GM18861 (cell line): Measurements from ENCODE around the gene TNS3.

Experiments used
- ATAC-seq: cut with Tn5 transposase; IDR thresholded peaks from one replicate; pipeline ENCODE4 v1.9.1; 2021; ENCODE audit not compliant: unreplicated experiment

Gene TNS3

GRCh38 chr7:47490501-47491265 lies 91.2 kb downstream of the TNS3 start:
- no peak for ATAC-seq

- no peak for ATAC-seq
These were observed 92.3 kb downstream of the TNS3 start for GRCh38 chr7:47489624-47490023.

GRCh38 chr7:47488969-47489342 lies 93.0 kb downstream of the TNS3 start:
- no peak for ATAC-seq

GRCh38 chr7:47488201-47488968 lies 93.5 kb downstream of the TNS3 start:
- ATAC-seq, result no peak

- ATAC-seq, result no peak
These were observed 96.1 kb downstream of the TNS3 start for GRCh38 chr7:47485640-47486435.

GRCh38 chr7:47484923-47485639 lies 96.8 kb downstream of the TNS3 start:
- ATAC-seq, result no peak

- no peak for ATAC-seq
These were observed 97.5 kb downstream of the TNS3 start for GRCh38 chr7:47484457-47484856.

GRCh38 chr7:47483604-47484273 lies 98.2 kb downstream of the TNS3 start:
- ATAC-seq, result no peak

- no peak for ATAC-seq
These were observed 99.7 kb downstream of the TNS3 start for GRCh38 chr7:47482013-47482875.

GRCh38 chr7:47481541-47482012 lies 100.3 kb downstream of the TNS3 start:
- ATAC-seq, result no peak

- peak; percentile 75 for ATAC-seq
These were observed 101.1 kb downstream of the TNS3 start for GRCh38 chr7:47480576-47481538.

GRCh38 chr7:47479821-47480575 lies 101.9 kb downstream of the TNS3 start:
- ATAC-seq, result no peak

GRCh38 chr7:47478926-47479711 lies 102.8 kb downstream of the TNS3 start:
- no peak for ATAC-seq

- no peak for ATAC-seq
These were observed 103.9 kb downstream of the TNS3 start for GRCh38 chr7:47478017-47478344.

- ATAC-seq, result no peak
These were observed 104.5 kb downstream of the TNS3 start for GRCh38 chr7:47477191-47478016.

GRCh38 chr7:47475880-47476227 lies 106.1 kb downstream of the TNS3 start:
- no peak for ATAC-seq
